SK-N-SH (cell line): Measurements from ENCODE around the gene CHD2.

Source experiments
- JUND ChIP-seq: IDR thresholded peaks from 2 replicates; pipeline ENCODE4 v1.4.0; 2012
- SIN3A ChIP-seq: IDR thresholded peaks from 2 replicates; pipeline ENCODE4 v1.6.1; 2012; ENCODE audit warnings: low read depth, mild to moderate bottlenecking, low read length, moderate library complexity, borderline replicate concordance

DNA sequence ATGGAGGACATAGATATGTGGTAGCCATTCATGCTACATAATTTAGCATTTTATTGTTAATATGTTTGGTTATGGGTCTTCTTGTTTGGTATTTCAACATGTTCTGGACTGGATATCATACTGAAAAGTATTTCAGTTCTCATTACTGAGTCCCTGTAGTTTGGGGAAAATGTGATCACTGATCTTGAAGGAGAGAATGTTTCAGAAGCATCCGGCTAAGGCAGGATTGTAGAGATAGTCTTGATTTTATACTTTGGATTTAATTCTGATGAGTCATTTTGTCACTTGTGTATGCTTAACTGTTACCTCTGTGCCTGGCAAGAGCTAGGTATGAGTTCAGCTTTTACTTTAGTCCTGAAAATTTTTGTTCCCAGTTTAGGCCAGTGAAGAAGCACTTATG, 7.1 kb downstream of the CHD2 start:
- TF ChIP-seq JUND: no peak
- no peak for TF ChIP-seq SIN3A
